Ovary (tissue), 3 donors: ENCODE results near the gene SLC16A3.

Experiments used
- CTCF ChIP-seq, 3 donors: fragments of 450-650 bp in 2 of 3; fragments of 200-600 bp in 1 of 3; IDR thresholded peaks; one replicate each; pipeline versions ENCODE4 v1.5.1 to v1.8.0; 2016 to 2022; ENCODE audit warnings: antibody characterized with exemption in 3 of 3, mild to moderate bottlenecking in 1 of 3
- POLR2A ChIP-seq: fragments of 450-650 bp; IDR thresholded peaks from one replicate; pipeline ENCODE4 v1.6.1; 2017; ENCODE audit warnings: antibody characterized with exemption, mild to moderate bottlenecking, moderate library complexity
- donor health status: DM: no; HTN: no; CAD: no.

- TF ChIP-seq CTCF (IDR thresholded peaks at IDR 0.05) (no peak), POLR2A (no peak)
Observed at GRCh38 chr17:82255402-82255972, 26.6 kb downstream of the SLC16A3 start.
